ENCODE data around the gene GJB2. TPM values are rescaled to one million over a fixed set of nuclear protein-coding genes. Genes with fewer than 3 reads are reported as not detected.

The GJB2 gene
- total and polyA plus RNA-seq, 10 donors: 0.14 to 0.77 (median 0.23) TPM; not detected in 4

GRCh38 chr13:20217168-20217567 is 24.4 kb upstream of the GJB2 start:
- no peak for TF ChIP-seq POLR2AphosphoS5 (IDR thresholded peaks at IDR 0.05)
- no peak for TF ChIP-seq CTCF (IDR thresholded peaks at IDR 0.05 in 8 of 11, conservative IDR thresholded peaks at IDR 0.05 in 3 of 11)
- TF ChIP-seq POLR2A (IDR thresholded peaks at IDR 0.05): no peak
- Histone ChIP-seq H3K9me3 (peaks cover 0 to 13% (median 0%) of the 10 kb centered on the region in 8 donors), H3K27ac (no peak overlapping the region), H3K27me3 (replicated peaks in 1 of 7) (peaks cover 0 to 5% (median 0%) of the 10 kb centered on the region in 7 donors), H3K4me1 (peaks cover 0 to 10% (median 0%) of the 10 kb centered on the region in 6 donors), H3K36me3 (no peaks in the 10 kb centered on the region), H3K4me3 (no peak overlapping the region)
- WGBS, 5 donors: 49 to 72% (median 68%) methylated on average over 3 of the region's 3 CpGs
- no peak for DNase-seq
- intact Hi-C loops (cut with DNase I; ENCODE audit: low total_unique reads): no loop called here

GRCh38 chr13:20209948-20210347 is 17.2 kb upstream of the GJB2 start:
- H3K4me1 ChIP-seq: no peaks in the 10 kb centered on the region
- H3K27me3 ChIP-seq (replicated peaks in 1 of 7): peaks cover 0 to 29% (median 8%) of the 10 kb centered on the region in 7 donors
- TF ChIP-seq POLR2A (IDR thresholded peaks at IDR 0.05) (no peak), POLR2AphosphoS5 (IDR thresholded peaks at IDR 0.05) (no peak), CTCF (IDR thresholded peaks at IDR 0.05 in 8 of 11, conservative IDR thresholded peaks at IDR 0.05 in 3 of 11) (no peak)
- WGBS, 5 donors: 65 to 100% (median 90%) methylated on average over 1 of the region's 1 CpG
- H3K4me3 ChIP-seq: no peak overlapping the region
- H3K27ac ChIP-seq: no peak overlapping the region
- intact Hi-C loops (cut with DNase I; ENCODE audit: low total_unique reads): no loop called here
- H3K9me3 ChIP-seq: peaks cover 0 to 13% (median 0%) of the 10 kb centered on the region in 8 donors
- DNase-seq: no peak
- no peaks in the 10 kb centered on the region for H3K36me3 ChIP-seq

- 65 to 70% (median 69%) methylated on average over 16 of the region's 16 CpGs for WGBS, 5 donors
- DNase-seq: no peak
- H3K4me1 ChIP-seq: no peaks in the 10 kb centered on the region
- H3K27ac ChIP-seq: no peak overlapping the region
- H3K4me3 ChIP-seq: no peak overlapping the region
- peaks cover 0 to 6% (median 1%) of the 10 kb centered on the region in 8 donors for H3K9me3 ChIP-seq
- H3K36me3 ChIP-seq: no peaks in the 10 kb centered on the region
- TF ChIP-seq POLR2A (IDR thresholded peaks at IDR 0.05) (no peak), CTCF (IDR thresholded peaks at IDR 0.05 in 8 of 11, conservative IDR thresholded peaks at IDR 0.05 in 3 of 11) (no peak), POLR2AphosphoS5 (IDR thresholded peaks at IDR 0.05) (no peak)
- intact Hi-C loops (cut with DNase I; ENCODE audit: low total_unique reads): no loop called here
- H3K27me3 ChIP-seq (replicated peaks in 1 of 7): peaks cover 0 to 45% (median 8%) of the 10 kb centered on the region in 7 donors
Measured at GRCh38 chr13:20206698-20207235, 14.0 kb upstream of the GJB2 start.

- no peak for TF ChIP-seq POLR2AphosphoS5 (IDR thresholded peaks at IDR 0.05)
- no peak for TF ChIP-seq POLR2A (IDR thresholded peaks at IDR 0.05)
- TF ChIP-seq CTCF (IDR thresholded peaks at IDR 0.05 in 8 of 11, conservative IDR thresholded peaks at IDR 0.05 in 3 of 11): no peak
- Histone ChIP-seq H3K4me3 (no peak overlapping the region), H3K27me3 (replicated peaks in 1 of 7) (peaks cover 0 to 45% (median 8%) of the 10 kb centered on the region in 7 donors), H3K4me1 (no peaks in the 10 kb centered on the region), H3K36me3 (no peaks in the 10 kb centered on the region), H3K27ac (no peak overlapping the region), H3K9me3 (peaks cover 0 to 11% (median 5%) of the 10 kb centered on the region in 8 donors)
- whole genome bisulfite sequencing, 5 donors: 67 to 83% (median 77%) methylated on average over 8 to 11 of the region's 11 CpGs
- DNase-seq: no peak
- intact Hi-C loops (cut with DNase I; ENCODE audit: low total_unique reads): no loop called here
Measured at GRCh38 chr13:20206065-20206697, 13.4 kb upstream of the GJB2 start.
